LoVo (cell line): ENCODE measurements around the gene RBP2.

Experiments used
- DNase-seq: peaks from one replicate; pipeline ENCODE4 v3.0.0-alpha.2; 2016; ENCODE audit warnings: low spot score

The RBP2 gene

GRCh38 chr3:139476348-139476747 is at the start of gene RBP2:
Gene RBP2, minus strand, starts transcription at chr3:139476516. Its CDS starts 57 bp downstream, at chr3:139476459.
- DNase-seq, result no peak

GRCh38 chr3:139524841-139525636 is 48.7 kb upstream of the RBP2 start:
- DNase-seq, result no peak

- DNase-seq, result no peak
Observed at GRCh38 chr3:139523718-139524117, 47.4 kb upstream of the RBP2 start.

- no peak for DNase-seq
Observed at GRCh38 chr3:139523166-139523565, 46.9 kb upstream of the RBP2 start.

GRCh38 chr3:139522421-139522820 is 46.1 kb upstream of the RBP2 start:
- DNase-seq, result no peak

- DNase-seq, result no peak
Observed at GRCh38 chr3:139521816-139522215, 45.5 kb upstream of the RBP2 start.

GRCh38 chr3:139521144-139521543 is 44.8 kb upstream of the RBP2 start:
- DNase-seq, result no peak

- DNase-seq, result no peak
Observed at GRCh38 chr3:139519998-139520737, 43.9 kb upstream of the RBP2 start.

- DNase-seq, result no peak
Observed at GRCh38 chr3:139518926-139519842, 42.9 kb upstream of the RBP2 start.

GRCh38 chr3:139518306-139518705 is 42.0 kb upstream of the RBP2 start:
- no peak for DNase-seq

- DNase-seq, result no peak
Observed at GRCh38 chr3:139517321-139518065, 41.2 kb upstream of the RBP2 start.

- no peak for DNase-seq
Observed at GRCh38 chr3:139514741-139515140, 38.4 kb upstream of the RBP2 start.

GRCh38 chr3:139509631-139510030 is 33.3 kb upstream of the RBP2 start:
- no peak for DNase-seq

GRCh38 chr3:139506766-139507165 is 30.4 kb upstream of the RBP2 start:
- no peak for DNase-seq

GRCh38 chr3:139505829-139506386 is 29.6 kb upstream of the RBP2 start:
- no peak for DNase-seq

GRCh38 chr3:139499536-139499935 is 23.2 kb upstream of the RBP2 start:
- no peak for DNase-seq

- DNase-seq, result no peak
Observed at GRCh38 chr3:139493826-139494385, 17.6 kb upstream of the RBP2 start.

GRCh38 chr3:139491966-139492365 is 15.7 kb upstream of the RBP2 start:
- no peak for DNase-seq

- no peak for DNase-seq
Observed at GRCh38 chr3:139491027-139491700, 14.8 kb upstream of the RBP2 start.

GRCh38 chr3:139482206-139482605 is 5.9 kb upstream of the RBP2 start:
- DNase-seq, result no peak
